Prostate gland (tissue), 2 donors: Measurements from ENCODE around the gene CSE1L.

Source experiments
- CTCF ChIP-seq, 4 experiments: fragments of 200-600 bp in 2 of 4; fragments of 450-650 bp in 2 of 4; sonication (generic) in 2 of 4; IDR thresholded peaks; 1 replicate in 3 of 4; 2 replicates in 1 of 4; pipeline ENCODE4 v1.5.1; 2016 to 2019; ENCODE audit warnings: antibody characterized with exemption in 4 of 4, mild to moderate bottlenecking in 2 of 4, moderate library complexity in 2 of 4
- POLR2AphosphoS5 ChIP-seq: sonication (generic); formaldehyde crosslinking; IDR thresholded peaks from one replicate; pipeline ENCODE4 v1.6.1; 2017; ENCODE audit warnings: antibody characterized with exemption

GRCh38 chr20:49046087-49046900 is at the start of gene CSE1L:
- TF ChIP-seq CTCF (IDR thresholded peaks at IDR 0.05) (peak in 2 of 4 experiments; percentile 38 to 51), POLR2AphosphoS5 (peak; percentile 90)
